HEK293 (cell line): Measurements from ENCODE around the gene CASZ1.

ENCODE experiments used
- CTCF ChIA-PET: fragments of 350-600 bp; formaldehyde crosslinking; extraction: SDS; loops from one replicate; lab custom pipeline; 2021; ENCODE audit warnings: antibody characterized with exemption; lab: Yijun Ruan, JAX
- POLR2A ChIA-PET: fragments of 300-600 bp; formaldehyde crosslinking; extraction: SDS; loops from one replicate; lab custom pipeline; 2020; ENCODE audit warnings: antibody characterized with exemption, inconsistent platforms; lab: Yijun Ruan, JAX
- H3K27ac ChIP-seq: fragments of 200-500 bp; sonication (Bioruptor generic); 2 replicates; pipeline ENCODE4 v1.5.1; 2014; ENCODE audit warnings: low read depth, low read length, control low read depth, inconsistent platforms; ENCODE audit errors: extremely low read depth
- H3K36me3 ChIP-seq, 2 experiments: fragments of 200-500 bp in 1 of 2; sonication (Bioruptor generic) in 1 of 2; 1 replicate in 1 of 2; 2 replicates in 1 of 2; pipeline ENCODE4 v1.5.1; 2014 to 2017; ENCODE audit warnings: inconsistent platforms in 2 of 2, low read length in 2 of 2; ENCODE audit not compliant: control insufficient read depth in 2 of 2, insufficient read depth in 1 of 2
- H3K4me1 ChIP-seq: fragments of 200-500 bp; sonication (Bioruptor generic); 2 replicates; pipeline ENCODE4 v1.5.1; 2014; ENCODE audit warnings: mild to moderate bottlenecking, low read length, inconsistent platforms; ENCODE audit not compliant: control insufficient read depth, insufficient read depth
- H3K4me3 ChIP-seq: 2 replicates; pipeline ENCODE4 v1.5.1; 2011; ENCODE audit warnings: low read depth, mild to moderate bottlenecking, control low read depth, low read length, moderate library complexity
- H3K9me3 ChIP-seq: fragments of 200-500 bp; sonication (Bioruptor generic); 2 replicates; pipeline ENCODE4 v1.5.1; 2014; ENCODE audit warnings: low read depth, low read length, inconsistent platforms; ENCODE audit not compliant: control insufficient read depth, insufficient read depth
- EGR2 ChIP-seq: fragments of 450-650 bp; formaldehyde crosslinking; IDR thresholded peaks from 2 replicates; pipeline ENCODE4 v1.5.1; 2016; ENCODE audit warnings: low read depth, missing biosample characterization, missing genetic modification characterization
- GLI4 ChIP-seq: fragments of 450-650 bp; formaldehyde crosslinking; IDR thresholded peaks from 2 replicates; pipeline ENCODE4 v1.5.1; 2016; ENCODE audit warnings: missing biosample characterization, missing genetic modification characterization
- GLIS1 ChIP-seq: fragments of 450-650 bp; formaldehyde crosslinking; IDR thresholded peaks from 2 replicates; pipeline ENCODE4 v1.5.1; 2016; ENCODE audit warnings: missing biosample characterization, missing genetic modification characterization
- IKZF3 ChIP-seq: fragments of 450-650 bp; IDR thresholded peaks from 2 replicates; pipeline ENCODE4 v1.5.0; 2018; ENCODE audit warnings: missing biosample characterization, mild to moderate bottlenecking, missing genetic modification characterization, moderate library complexity
- KLF1 ChIP-seq: fragments of 450-650 bp; formaldehyde crosslinking; IDR thresholded peaks from 2 replicates; pipeline ENCODE4 v1.5.1; 2016; ENCODE audit warnings: missing biosample characterization, missing genetic modification characterization
- KLF7 ChIP-seq: fragments of 450-650 bp; formaldehyde crosslinking; IDR thresholded peaks from 2 replicates; pipeline ENCODE4 v1.5.1; 2016; ENCODE audit warnings: missing biosample characterization, missing genetic modification characterization, borderline replicate concordance
- PRDM1 ChIP-seq: fragments of 450-650 bp; formaldehyde crosslinking; IDR thresholded peaks from 2 replicates; pipeline ENCODE4; 2016; ENCODE audit warnings: missing biosample characterization, missing genetic modification characterization
- TCF7L2 ChIP-seq: IDR thresholded peaks from 2 replicates; pipeline ENCODE4 v1.6.1; 2011; ENCODE audit warnings: low read depth, mild to moderate bottlenecking, inconsistent platforms, low read length, moderate library complexity, borderline replicate concordance
- YY1 ChIP-seq: fragments of 450-650 bp; formaldehyde crosslinking; IDR thresholded peaks from 2 replicates; pipeline ENCODE4 v1.5.1; 2018; ENCODE audit warnings: missing biosample characterization, missing genetic modification characterization
- ZFHX2 ChIP-seq: fragments of 450-650 bp; formaldehyde crosslinking; conservative IDR thresholded peaks from 2 replicates; pipeline ENCODE4 v1.5.1; 2016; ENCODE audit warnings: missing biosample characterization, missing genetic modification characterization
- ZNF140 ChIP-seq: fragments of 450-650 bp; formaldehyde crosslinking; IDR thresholded peaks from 2 replicates; pipeline ENCODE4 v1.5.1; 2016; ENCODE audit warnings: missing biosample characterization, missing genetic modification characterization
- ZNF155 ChIP-seq: fragments of 450-650 bp; formaldehyde crosslinking; IDR thresholded peaks from 2 replicates; pipeline ENCODE4 v1.5.1; 2016; ENCODE audit warnings: missing biosample characterization, missing genetic modification characterization
- ZNF211 ChIP-seq: fragments of 450-650 bp; formaldehyde crosslinking; IDR thresholded peaks from 2 replicates; pipeline ENCODE4 v1.5.1; 2016; ENCODE audit warnings: low read depth, missing biosample characterization, missing genetic modification characterization
- ZNF416 ChIP-seq: fragments of 450-650 bp; formaldehyde crosslinking; IDR thresholded peaks from 2 replicates; pipeline ENCODE4 v1.5.1; 2016; ENCODE audit warnings: missing biosample characterization, missing genetic modification characterization
- ZNF514 ChIP-seq: fragments of 450-650 bp; formaldehyde crosslinking; IDR thresholded peaks from 2 replicates; pipeline ENCODE4 v1.5.1; 2016; ENCODE audit warnings: missing biosample characterization, missing genetic modification characterization
- ZNF529 ChIP-seq: fragments of 450-650 bp; formaldehyde crosslinking; IDR thresholded peaks from 2 replicates; pipeline ENCODE4 v1.5.1; 2017; ENCODE audit warnings: missing genetic modification characterization, missing biosample characterization; ENCODE audit not compliant: insufficient replicate concordance
- ZNF549 ChIP-seq: fragments of 450-650 bp; IDR thresholded peaks from 2 replicates; pipeline ENCODE4 v1.5.1; 2018; ENCODE audit warnings: missing biosample characterization, missing genetic modification characterization, mild to moderate bottlenecking, inconsistent platforms, moderate library complexity
- TF ChIP-seq, protein P1 (sequence below): fragments of 450-650 bp; formaldehyde crosslinking; IDR thresholded peaks from 2 replicates; pipeline ENCODE4 v1.5.1; 2017; ENCODE audit warnings: missing biosample characterization, missing genetic modification characterization
- TF ChIP-seq, protein P2 (sequence below): fragments of 450-650 bp; formaldehyde crosslinking; IDR thresholded peaks from 2 replicates; pipeline ENCODE4 v1.5.1; 2016; ENCODE audit warnings: missing biosample characterization, missing genetic modification characterization
- TF ChIP-seq, protein P3 (sequence below): fragments of 450-650 bp; formaldehyde crosslinking; IDR thresholded peaks from 2 replicates; pipeline ENCODE4 v1.5.1; 2016; ENCODE audit warnings: missing biosample characterization, missing genetic modification characterization
- TF ChIP-seq, protein P4 (sequence below): fragments of 450-650 bp; formaldehyde crosslinking; IDR thresholded peaks from 2 replicates; pipeline ENCODE4 v1.5.1; 2016; ENCODE audit warnings: missing biosample characterization, missing genetic modification characterization
- TF ChIP-seq, protein P5 (sequence below): fragments of 450-650 bp; formaldehyde crosslinking; IDR thresholded peaks from 2 replicates; pipeline ENCODE4 v1.5.1; 2016; ENCODE audit warnings: missing biosample characterization, missing genetic modification characterization

CASZ1 gene

DNA sequence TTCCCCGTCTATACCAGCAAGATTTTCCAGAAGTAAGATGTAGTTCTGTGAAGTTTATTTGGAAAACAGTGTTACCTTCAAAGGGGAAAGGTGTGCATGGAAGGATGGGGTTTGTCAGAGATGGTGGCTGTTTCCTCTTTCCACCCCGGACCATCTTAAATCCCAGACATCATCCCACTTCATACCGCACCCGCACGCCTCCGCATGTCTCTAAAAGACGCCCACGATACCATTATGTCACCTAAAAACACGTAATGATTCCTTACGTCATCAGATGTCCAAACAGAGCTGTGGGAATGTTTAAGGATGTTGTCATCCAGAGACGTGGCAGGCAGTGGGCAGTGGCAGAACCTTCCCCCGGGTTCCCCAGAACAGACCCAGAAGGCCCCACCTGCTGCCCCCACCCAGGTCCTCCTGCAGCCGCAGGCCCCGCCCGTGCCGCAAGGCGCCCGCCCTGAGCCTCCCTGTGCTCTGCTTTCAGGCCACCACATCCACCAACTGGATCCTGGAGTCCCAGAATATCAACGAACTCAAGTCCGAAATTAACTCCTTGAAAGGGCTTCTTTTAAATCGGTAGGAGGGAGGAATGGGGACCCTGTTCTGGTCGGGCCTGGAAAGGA is 169.5 kb downstream of the CASZ1 start (continued):
- TF ChIP-seq, protein P1, sequence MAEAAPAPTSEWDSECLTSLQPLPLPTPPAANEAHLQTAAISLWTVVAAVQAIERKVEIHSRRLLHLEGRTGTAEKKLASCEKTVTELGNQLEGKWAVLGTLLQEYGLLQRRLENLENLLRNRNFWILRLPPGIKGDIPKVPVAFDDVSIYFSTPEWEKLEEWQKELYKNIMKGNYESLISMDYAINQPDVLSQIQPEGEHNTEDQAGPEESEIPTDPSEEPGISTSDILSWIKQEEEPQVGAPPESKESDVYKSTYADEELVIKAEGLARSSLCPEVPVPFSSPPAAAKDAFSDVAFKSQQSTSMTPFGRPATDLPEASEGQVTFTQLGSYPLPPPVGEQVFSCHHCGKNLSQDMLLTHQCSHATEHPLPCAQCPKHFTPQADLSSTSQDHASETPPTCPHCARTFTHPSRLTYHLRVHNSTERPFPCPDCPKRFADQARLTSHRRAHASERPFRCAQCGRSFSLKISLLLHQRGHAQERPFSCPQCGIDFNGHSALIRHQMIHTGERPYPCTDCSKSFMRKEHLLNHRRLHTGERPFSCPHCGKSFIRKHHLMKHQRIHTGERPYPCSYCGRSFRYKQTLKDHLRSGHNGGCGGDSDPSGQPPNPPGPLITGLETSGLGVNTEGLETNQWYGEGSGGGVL = no peak
- TF ChIP-seq TCF7L2 = no peak
- TF ChIP-seq GLI4 (tag by site-specific recombination) = no peak
- peak; percentile 52 for TF ChIP-seq KLF1 (tag by site-specific recombination)
- no peak for TF ChIP-seq KLF7 (tag by site-specific recombination)
- TF ChIP-seq, protein P2, sequence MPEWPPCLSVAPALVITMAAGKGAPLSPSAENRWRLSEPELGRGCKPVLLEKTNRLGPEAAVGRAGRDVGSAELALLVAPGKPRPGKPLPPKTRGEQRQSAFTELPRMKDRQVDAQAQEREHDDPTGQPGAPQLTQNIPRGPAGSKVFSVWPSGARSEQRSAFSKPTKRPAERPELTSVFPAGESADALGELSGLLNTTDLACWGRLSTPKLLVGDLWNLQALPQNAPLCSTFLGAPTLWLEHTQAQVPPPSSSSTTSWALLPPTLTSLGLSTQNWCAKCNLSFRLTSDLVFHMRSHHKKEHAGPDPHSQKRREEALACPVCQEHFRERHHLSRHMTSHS (tag by site-specific recombination) = no peak
- TF ChIP-seq ZFHX2 (tag by site-specific recombination) = peak; percentile 96
- no peak for TF ChIP-seq ZNF140 (tag by site-specific recombination)
- no peak for TF ChIP-seq ZNF529 (tag by site-specific recombination)
- TF ChIP-seq ZNF416 (tag by site-specific recombination) = no peak
- no peak for TF ChIP-seq ZNF211 (tag by site-specific recombination)
- TF ChIP-seq YY1 (tag by site-specific recombination) = no peak
- peak; percentile 95 for TF ChIP-seq EGR2 (tag by site-specific recombination)

DNA sequence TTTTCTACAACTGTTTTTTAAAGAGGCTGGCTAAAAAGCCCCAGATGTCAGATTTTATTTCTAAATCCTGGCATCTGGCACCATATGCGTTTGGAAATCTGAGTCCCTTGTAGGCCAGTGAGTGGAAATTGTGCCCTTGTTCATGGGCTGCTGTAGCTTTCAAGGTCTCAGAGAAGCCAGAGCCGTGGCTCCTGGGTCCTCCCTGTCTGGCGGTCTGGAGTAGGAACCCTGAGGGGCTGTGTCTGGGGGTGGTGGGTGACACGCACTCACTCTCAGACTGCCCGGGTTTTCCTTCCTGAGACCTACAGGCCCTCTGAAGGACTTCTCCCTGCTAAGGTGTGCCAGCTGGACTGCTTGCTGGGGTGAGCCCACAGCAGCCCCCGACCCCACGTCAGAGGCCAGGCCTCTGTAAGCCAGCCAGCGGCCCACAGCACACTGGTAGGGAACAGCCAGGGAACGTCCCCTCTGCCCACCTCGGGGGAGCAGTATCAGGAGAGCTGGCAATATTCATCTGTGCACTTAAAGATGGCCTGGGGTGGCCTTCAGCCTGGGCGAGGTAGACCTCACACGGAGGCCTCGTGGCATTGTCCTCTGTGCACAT is 170.2 kb downstream of the CASZ1 start:
- ChIA-PET POLR2A (no interaction called here), CTCF (interaction anchor here (0.6 kb wide), 1 partner anchor 736 kb away, joined by 3 read pairs; no protein-coding TSS in a partner anchor)
- Histone ChIP-seq H3K4me1 (no peaks in the 10 kb centered on the region), H3K27ac (no peak overlapping the region), H3K9me3 (no peaks in the 10 kb centered on the region), H3K36me3 (peaks cover 0 to 33% of the 10 kb centered on the region in 2 experiments; a peak in 1 of 3 replicates), H3K4me3 (no peak overlapping the region)
- TF ChIP-seq IKZF3 (no peak), ZNF514 (tag by site-specific recombination) (no peak), ZNF155 (tag by site-specific recombination) (no peak), PRDM1 (tag by site-specific recombination) (no peak), ZNF549 (tag by site-specific recombination) (no peak), GLIS1 (tag by site-specific recombination) (no peak)
- TF ChIP-seq, protein P3, sequence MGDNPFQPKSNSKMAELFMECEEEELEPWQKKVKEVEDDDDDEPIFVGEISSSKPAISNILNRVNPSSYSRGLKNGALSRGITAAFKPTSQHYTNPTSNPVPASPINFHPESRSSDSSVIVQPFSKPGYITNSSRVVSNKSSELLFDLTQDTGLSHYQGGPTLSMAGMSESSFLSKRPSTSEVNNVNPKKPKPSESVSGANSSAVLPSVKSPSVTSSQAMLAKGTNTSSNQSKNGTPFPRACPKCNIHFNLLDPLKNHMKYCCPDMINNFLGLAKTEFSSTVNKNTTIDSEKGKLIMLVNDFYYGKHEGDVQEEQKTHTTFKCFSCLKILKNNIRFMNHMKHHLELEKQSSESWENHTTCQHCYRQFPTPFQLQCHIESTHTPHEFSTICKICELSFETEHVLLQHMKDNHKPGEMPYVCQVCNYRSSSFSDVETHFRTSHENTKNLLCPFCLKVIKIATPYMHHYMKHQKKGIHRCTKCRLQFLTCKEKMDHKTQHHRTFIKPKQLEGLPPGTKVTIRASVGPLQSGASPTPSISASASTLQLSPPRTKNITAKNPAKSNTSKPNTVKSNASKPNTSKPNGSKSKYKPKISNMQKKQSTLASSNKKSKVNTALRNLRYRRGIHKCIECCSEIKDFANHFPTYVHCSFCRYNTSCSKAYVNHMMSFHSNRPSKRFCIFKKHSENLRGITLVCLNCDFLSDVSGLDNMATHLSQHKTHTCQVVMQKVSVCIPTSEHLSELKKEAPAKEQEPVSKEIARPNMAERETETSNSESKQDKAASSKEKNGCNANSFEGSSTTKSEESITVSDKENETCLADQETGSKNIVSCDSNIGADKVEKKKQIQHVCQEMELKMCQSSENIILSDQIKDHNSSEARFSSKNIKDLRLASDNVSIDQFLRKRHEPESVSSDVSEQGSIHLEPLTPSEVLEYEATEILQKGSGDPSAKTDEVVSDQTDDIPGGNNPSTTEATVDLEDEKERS = no peak
- TF ChIP-seq, protein P4, sequence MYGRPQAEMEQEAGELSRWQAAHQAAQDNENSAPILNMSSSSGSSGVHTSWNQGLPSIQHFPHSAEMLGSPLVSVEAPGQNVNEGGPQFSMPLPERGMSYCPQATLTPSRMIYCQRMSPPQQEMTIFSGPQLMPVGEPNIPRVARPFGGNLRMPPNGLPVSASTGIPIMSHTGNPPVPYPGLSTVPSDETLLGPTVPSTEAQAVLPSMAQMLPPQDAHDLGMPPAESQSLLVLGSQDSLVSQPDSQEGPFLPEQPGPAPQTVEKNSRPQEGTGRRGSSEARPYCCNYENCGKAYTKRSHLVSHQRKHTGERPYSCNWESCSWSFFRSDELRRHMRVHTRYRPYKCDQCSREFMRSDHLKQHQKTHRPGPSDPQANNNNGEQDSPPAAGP (tag by site-specific recombination) = no peak
- TF ChIP-seq, protein P5, sequence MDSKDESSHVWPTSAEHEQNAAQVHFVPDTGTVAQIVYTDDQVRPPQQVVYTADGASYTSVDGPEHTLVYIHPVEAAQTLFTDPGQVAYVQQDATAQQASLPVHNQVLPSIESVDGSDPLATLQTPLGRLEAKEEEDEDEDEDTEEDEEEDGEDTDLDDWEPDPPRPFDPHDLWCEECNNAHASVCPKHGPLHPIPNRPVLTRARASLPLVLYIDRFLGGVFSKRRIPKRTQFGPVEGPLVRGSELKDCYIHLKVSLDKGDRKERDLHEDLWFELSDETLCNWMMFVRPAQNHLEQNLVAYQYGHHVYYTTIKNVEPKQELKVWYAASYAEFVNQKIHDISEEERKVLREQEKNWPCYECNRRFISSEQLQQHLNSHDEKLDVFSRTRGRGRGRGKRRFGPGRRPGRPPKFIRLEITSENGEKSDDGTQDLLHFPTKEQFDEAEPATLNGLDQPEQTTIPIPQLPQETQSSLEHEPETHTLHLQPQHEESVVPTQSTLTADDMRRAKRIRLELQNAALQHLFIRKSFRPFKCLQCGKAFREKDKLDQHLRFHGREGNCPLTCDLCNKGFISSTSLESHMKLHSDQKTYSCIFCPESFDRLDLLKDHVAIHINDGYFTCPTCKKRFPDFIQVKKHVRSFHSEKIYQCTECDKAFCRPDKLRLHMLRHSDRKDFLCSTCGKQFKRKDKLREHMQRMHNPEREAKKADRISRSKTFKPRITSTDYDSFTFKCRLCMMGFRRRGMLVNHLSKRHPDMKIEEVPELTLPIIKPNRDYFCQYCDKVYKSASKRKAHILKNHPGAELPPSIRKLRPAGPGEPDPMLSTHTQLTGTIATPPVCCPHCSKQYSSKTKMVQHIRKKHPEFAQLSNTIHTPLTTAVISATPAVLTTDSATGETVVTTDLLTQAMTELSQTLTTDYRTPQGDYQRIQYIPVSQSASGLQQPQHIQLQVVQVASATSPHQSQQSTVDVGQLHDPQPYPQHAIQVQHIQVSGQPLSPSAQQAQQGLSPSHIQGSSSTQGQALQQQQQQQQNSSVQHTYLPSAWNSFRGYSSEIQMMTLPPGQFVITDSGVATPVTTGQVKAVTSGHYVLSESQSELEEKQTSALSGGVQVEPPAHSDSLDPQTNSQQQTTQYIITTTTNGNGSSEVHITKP (tag by site-specific recombination) = no peak
